ENCODE data around the gene COL21A1.

DNA sequence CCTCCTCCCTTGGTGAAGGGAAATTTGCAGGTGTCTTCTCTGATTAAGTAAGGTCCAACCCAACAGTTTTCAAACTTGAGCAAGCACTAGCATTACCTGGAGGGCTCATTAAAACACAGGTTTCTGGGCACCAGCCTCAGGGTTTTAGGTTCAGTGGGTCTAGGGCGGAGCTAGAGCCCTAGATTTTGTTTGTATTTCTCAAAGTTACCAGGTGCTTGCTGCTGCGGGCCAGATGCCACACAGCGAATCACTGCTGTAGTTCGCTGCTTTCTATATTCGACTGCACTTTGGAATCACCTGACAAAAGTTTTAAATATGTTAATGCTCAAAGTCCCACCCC lies 869 bp downstream of the COL21A1 start:
- TF ChIP-seq, protein P1, sequence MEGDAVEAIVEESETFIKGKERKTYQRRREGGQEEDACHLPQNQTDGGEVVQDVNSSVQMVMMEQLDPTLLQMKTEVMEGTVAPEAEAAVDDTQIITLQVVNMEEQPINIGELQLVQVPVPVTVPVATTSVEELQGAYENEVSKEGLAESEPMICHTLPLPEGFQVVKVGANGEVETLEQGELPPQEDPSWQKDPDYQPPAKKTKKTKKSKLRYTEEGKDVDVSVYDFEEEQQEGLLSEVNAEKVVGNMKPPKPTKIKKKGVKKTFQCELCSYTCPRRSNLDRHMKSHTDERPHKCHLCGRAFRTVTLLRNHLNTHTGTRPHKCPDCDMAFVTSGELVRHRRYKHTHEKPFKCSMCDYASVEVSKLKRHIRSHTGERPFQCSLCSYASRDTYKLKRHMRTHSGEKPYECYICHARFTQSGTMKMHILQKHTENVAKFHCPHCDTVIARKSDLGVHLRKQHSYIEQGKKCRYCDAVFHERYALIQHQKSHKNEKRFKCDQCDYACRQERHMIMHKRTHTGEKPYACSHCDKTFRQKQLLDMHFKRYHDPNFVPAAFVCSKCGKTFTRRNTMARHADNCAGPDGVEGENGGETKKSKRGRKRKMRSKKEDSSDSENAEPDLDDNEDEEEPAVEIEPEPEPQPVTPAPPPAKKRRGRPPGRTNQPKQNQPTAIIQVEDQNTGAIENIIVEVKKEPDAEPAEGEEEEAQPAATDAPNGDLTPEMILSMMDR (IDR thresholded peaks at IDR 0.05), result no peak
- no peak for TF ChIP-seq POLR2A (IDR thresholded peaks at IDR 0.05)
